ENCODE data around the gene DSCAML1. TPM values are rescaled to one million over a fixed set of nuclear protein-coding genes. Genes with fewer than 3 reads are reported as not detected.

The DSCAML1 gene
- total RNA-seq, 1 donor from 2014 or later, result 1.3 TPM

DNA sequence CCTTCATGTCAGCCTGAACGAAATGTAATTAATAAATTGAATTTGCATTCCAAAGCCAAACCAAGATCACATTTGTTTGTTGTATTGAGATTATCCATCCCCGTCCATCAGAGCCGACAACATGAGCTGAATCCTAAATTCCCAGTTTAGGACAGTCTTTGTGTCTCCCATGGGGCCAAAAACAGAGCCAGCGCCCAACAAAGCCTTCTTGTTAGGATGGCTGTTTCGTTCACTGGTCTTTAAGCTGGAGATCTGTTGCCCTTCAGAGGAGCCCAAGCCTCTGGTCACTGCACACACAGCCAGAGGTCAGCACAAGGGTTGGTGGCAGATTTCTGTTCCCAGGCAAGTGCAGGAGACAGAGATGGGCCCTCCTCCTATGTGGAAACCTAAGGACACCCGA lies 25.8 kb downstream of the DSCAML1 start:
- no peaks in the 10 kb centered on the region for H3K27me3 ChIP-seq
- no peaks in the 10 kb centered on the region for H3K4me1 ChIP-seq
- TF ChIP-seq, protein P1, sequence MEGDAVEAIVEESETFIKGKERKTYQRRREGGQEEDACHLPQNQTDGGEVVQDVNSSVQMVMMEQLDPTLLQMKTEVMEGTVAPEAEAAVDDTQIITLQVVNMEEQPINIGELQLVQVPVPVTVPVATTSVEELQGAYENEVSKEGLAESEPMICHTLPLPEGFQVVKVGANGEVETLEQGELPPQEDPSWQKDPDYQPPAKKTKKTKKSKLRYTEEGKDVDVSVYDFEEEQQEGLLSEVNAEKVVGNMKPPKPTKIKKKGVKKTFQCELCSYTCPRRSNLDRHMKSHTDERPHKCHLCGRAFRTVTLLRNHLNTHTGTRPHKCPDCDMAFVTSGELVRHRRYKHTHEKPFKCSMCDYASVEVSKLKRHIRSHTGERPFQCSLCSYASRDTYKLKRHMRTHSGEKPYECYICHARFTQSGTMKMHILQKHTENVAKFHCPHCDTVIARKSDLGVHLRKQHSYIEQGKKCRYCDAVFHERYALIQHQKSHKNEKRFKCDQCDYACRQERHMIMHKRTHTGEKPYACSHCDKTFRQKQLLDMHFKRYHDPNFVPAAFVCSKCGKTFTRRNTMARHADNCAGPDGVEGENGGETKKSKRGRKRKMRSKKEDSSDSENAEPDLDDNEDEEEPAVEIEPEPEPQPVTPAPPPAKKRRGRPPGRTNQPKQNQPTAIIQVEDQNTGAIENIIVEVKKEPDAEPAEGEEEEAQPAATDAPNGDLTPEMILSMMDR (IDR thresholded peaks at IDR 0.05), result no peak
- H3K36me3 ChIP-seq, result no peaks in the 10 kb centered on the region
- no peaks in the 10 kb centered on the region for H3K9me3 ChIP-seq
- H3K27ac ChIP-seq, result no peak overlapping the region
- no peak overlapping the region for H3K4me3 ChIP-seq
- DNase-seq (no peak), ATAC-seq (no peak)
- intact Hi-C loops (cut with DNase I), result no loop called here

DNA sequence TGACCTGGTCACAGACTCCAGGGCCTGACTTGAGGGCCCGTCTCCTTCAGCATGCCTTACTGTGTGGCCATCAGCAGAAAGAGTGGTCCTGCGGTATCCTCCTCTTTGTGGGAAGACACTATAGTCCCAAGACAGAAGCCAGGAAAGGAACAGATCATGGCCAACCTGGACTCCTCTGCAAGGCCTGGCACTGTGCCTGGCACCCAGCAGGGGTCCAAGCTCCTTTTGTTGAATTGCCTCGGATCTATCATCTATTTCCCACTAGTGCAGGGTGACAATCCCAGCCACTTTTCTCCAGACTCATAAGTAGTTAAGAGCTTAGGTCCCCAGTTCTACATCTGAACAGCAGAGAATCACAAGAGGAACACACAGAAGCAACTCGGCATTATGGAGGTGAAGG lies 27.0 kb downstream of the DSCAML1 start:
- intact Hi-C loops (cut with DNase I), result no loop called here
- no peak overlapping the region for H3K4me3 ChIP-seq
- H3K27me3 ChIP-seq, result no peaks in the 10 kb centered on the region
- TF ChIP-seq, protein P1 (IDR thresholded peaks at IDR 0.05), result no peak
- H3K27ac ChIP-seq, result no peak overlapping the region
- H3K9me3 ChIP-seq, result no peaks in the 10 kb centered on the region
- DNase-seq, result no peak
- H3K4me1 ChIP-seq, result no peaks in the 10 kb centered on the region
- ATAC-seq, result no peak
- H3K36me3 ChIP-seq, result no peaks in the 10 kb centered on the region

DNA sequence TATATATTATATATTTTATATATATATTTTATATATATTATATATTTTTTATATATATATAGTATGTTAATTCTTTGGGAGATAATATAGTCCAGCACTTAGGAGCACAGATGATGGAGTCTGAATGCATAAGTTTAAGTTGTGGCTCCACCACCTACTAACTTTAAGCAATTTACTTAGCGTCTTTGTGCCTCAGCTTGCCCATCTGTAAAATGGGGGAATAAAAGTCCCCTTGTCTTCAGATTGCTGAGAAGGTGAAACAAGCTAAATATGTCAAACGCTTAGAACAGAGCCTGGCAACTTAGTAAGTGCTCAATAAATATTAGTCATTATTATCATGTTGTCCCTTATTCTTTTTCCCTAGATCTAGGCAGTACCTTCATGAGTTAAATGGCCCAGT lies 27.5 kb downstream of the DSCAML1 start:
- ATAC-seq, result no peak
- TF ChIP-seq, protein P1 (IDR thresholded peaks at IDR 0.05), result no peak
- Histone ChIP-seq H3K27ac (no peak overlapping the region), H3K4me1 (no peaks in the 10 kb centered on the region), H3K36me3 (no peaks in the 10 kb centered on the region), H3K9me3 (no peaks in the 10 kb centered on the region), H3K27me3 (no peaks in the 10 kb centered on the region), H3K4me3 (no peak overlapping the region)
- DNase-seq, result no peak
- intact Hi-C loops (cut with DNase I), result no loop called here

DNA sequence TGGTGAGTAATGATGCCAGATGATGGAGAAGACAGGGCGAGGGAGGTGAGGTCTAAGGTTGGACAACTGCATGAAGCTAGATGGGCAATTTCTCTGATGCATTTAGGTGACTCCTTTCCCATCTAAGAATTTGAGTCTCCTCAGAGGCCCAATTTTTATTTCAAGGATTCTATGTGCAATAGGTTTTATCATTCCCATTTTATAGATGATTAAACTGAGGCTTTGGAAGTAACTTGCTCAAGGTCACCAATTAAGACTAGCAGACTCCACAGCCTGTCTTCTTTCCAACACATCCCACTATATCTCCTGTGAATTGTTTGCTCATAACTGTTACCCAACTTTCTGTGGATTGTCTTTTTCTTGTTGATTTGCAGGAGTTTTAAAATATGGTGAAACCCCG lies 28.5 kb downstream of the DSCAML1 start:
- Histone ChIP-seq H3K4me1 (no peaks in the 10 kb centered on the region), H3K27me3 (no peaks in the 10 kb centered on the region), H3K36me3 (no peaks in the 10 kb centered on the region), H3K27ac (no peak overlapping the region), H3K4me3 (no peak overlapping the region), H3K9me3 (no peaks in the 10 kb centered on the region)
- TF ChIP-seq, protein P1 (IDR thresholded peaks at IDR 0.05), result no peak
- ATAC-seq (no peak), DNase-seq (no peak)
- intact Hi-C loops (cut with DNase I), result no loop called here

DNA sequence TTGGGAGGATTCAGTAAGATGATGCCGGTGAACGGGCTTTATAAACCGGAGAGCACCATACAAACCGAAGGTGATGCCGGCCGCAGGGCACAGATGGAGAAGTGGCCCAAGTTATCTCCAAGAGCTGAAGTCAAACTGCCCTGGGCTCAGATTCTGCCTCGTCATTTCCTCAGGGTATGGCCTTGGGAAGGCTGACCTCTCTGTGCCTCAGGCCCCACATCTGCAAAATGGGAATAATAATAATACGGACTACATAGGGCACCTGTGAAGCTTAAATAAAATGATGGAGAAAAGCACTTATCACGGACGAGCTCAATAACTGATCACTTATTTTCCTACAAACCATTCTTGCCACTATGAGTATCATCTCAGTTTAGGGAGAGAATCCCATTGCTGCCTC lies 29.9 kb downstream of the DSCAML1 start:
- ATAC-seq, result no peak
- intact Hi-C loops (cut with DNase I), result no loop called here

More for the DNA sequence above, 29.9 kb downstream of the DSCAML1 start:
- no peaks in the 10 kb centered on the region for H3K4me1 ChIP-seq
- no peaks in the 10 kb centered on the region for H3K36me3 ChIP-seq
- no peaks in the 10 kb centered on the region for H3K27me3 ChIP-seq
- no peaks in the 10 kb centered on the region for H3K9me3 ChIP-seq
- no peak for DNase-seq
- TF ChIP-seq, protein P1 (IDR thresholded peaks at IDR 0.05), result no peak
- no peak overlapping the region for H3K4me3 ChIP-seq
- no peak overlapping the region for H3K27ac ChIP-seq
